ENCODE data around the gene PARD6B. TPM values are rescaled to one million over a fixed set of nuclear protein-coding genes. Genes with fewer than 3 reads are reported as not detected.

PARD6B gene
- total RNA-seq, 1 donor from 2014 or later = 13.1 TPM

DNA sequence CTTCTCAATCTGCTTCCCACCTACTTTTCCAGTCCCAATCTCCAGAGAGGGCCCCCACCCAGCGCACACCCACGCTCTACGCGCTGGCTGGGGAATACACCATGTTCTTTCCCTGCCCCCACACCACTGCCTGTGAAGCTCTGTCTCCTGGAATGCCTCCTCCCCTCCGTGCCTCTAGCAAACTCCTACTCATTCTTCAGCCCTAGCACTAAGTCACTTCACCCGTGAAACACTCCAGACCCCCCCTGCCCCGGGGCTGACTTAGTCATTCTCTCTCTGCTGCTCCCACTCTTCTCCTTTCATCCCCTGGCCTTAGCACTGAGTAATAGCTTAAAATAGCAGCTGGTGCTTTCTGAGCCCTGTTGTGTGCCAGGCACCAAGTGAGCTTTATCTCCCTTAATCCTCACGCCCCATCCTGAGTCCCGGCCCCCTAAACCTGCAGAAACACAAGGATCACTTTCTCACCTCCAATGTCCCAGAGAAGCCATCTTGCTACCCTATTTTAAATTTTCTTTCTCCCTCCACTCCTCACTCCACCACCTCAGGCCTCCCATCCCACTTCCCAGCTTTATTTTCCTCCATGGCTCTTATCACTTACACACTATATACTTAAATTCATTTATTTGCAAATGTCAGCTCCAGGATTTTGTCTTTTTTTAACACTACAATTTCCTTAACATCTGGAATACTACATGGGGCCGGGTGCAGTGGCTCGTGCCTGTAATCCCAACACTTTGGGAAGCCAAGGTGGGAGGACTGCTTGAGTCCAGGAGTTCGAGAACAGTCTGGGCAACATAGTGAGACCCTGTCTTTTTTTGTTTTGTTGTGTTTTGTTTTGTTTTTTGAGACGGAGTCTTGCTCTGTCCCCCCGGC, 6.3 kb upstream of the PARD6B start:
- H3K27ac ChIP-seq (ENCODE audit: low read depth, low read length) = peak overlapping the region; percentile 86
- DNase-seq (ENCODE audit: low read depth) (peak; percentile 96), FAIRE-seq (no peak)
- peaks cover 14% of the 10 kb centered on the region for H3K4me1 ChIP-seq (ENCODE audit: insufficient read depth, low read length)
- Mint-ChIP-seq H3K36me3 (ENCODE audit: low read depth, unreplicated experiment) (no peaks in the 10 kb centered on the region), H3K27me3 (ENCODE audit: low read depth, unreplicated experiment) (no peaks in the 10 kb centered on the region), H3K4me1 (ENCODE audit: low read depth, unreplicated experiment) (peaks cover 22% of the 10 kb centered on the region), H3K4me3 (ENCODE audit: unreplicated experiment) (no peak overlapping the region), H3K27ac (ENCODE audit: unreplicated experiment) (no peak overlapping the region), H3K9me3 (ENCODE audit: unreplicated experiment) (no peaks in the 10 kb centered on the region)
- peak overlapping the region; percentile 69 for H2AFZ ChIP-seq (ENCODE audit: low read depth, low read length)
- no peaks in the 10 kb centered on the region for H3K9me3 ChIP-seq (ENCODE audit: insufficient read depth, low read depth, low read length)
- H3K36me3 ChIP-seq (ENCODE audit: insufficient read depth, low read length) = no peaks in the 10 kb centered on the region
- no peaks in the 10 kb centered on the region for H4K20me1 ChIP-seq (ENCODE audit: insufficient read depth, low read length)
- no peak for TF ChIP-seq EZH2 (IDR thresholded peaks at IDR 0.05; ENCODE audit: insufficient read depth, low read length)
- TF ChIP-seq, protein P1, sequence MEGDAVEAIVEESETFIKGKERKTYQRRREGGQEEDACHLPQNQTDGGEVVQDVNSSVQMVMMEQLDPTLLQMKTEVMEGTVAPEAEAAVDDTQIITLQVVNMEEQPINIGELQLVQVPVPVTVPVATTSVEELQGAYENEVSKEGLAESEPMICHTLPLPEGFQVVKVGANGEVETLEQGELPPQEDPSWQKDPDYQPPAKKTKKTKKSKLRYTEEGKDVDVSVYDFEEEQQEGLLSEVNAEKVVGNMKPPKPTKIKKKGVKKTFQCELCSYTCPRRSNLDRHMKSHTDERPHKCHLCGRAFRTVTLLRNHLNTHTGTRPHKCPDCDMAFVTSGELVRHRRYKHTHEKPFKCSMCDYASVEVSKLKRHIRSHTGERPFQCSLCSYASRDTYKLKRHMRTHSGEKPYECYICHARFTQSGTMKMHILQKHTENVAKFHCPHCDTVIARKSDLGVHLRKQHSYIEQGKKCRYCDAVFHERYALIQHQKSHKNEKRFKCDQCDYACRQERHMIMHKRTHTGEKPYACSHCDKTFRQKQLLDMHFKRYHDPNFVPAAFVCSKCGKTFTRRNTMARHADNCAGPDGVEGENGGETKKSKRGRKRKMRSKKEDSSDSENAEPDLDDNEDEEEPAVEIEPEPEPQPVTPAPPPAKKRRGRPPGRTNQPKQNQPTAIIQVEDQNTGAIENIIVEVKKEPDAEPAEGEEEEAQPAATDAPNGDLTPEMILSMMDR (IDR thresholded peaks at IDR 0.05; ENCODE audit: insufficient read depth, low read depth, low read length) = no peak
- H3K4me3 ChIP-seq (ENCODE audit: insufficient read depth, low read depth, low read length) = peak overlapping the region; percentile 2
- H3K27me3 ChIP-seq (ENCODE audit: insufficient read depth, low read length) = no peaks in the 10 kb centered on the region
- H3K4me2 ChIP-seq (ENCODE audit: low read length) = peak overlapping the region; percentile 81
- peak overlapping the region; percentile 59 for H3K9ac ChIP-seq (ENCODE audit: low read length)
- no peaks in the 10 kb centered on the region for H3K79me2 ChIP-seq (ENCODE audit: insufficient read depth, low read length)

DNA sequence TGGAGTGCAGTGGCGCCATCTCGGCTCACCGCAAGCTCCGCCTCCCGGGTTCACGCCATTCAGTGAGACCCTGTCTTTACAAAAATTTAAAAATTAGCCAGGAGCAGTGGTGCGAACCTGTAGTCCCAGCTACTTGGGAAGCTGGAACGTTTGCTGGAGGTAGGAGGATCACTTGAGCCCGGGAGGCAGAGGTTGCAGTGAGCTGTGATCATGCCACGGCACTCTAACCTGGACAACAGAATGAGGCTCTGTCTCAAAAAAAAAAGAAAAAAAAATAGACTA, 5.7 kb upstream of the PARD6B start:
- Histone ChIP-seq H3K4me3 (ENCODE audit: insufficient read depth, low read depth, low read length) (no peak overlapping the region), H3K4me1 (ENCODE audit: insufficient read depth, low read length) (peaks cover 18% of the 10 kb centered on the region), H2AFZ (ENCODE audit: low read depth, low read length) (no peak overlapping the region), H3K9me3 (ENCODE audit: insufficient read depth, low read depth, low read length) (no peaks in the 10 kb centered on the region), H3K27ac (ENCODE audit: low read depth, low read length) (peak overlapping the region; percentile 86), H3K27me3 (ENCODE audit: insufficient read depth, low read length) (no peaks in the 10 kb centered on the region), H3K79me2 (ENCODE audit: insufficient read depth, low read length) (no peaks in the 10 kb centered on the region), H4K20me1 (ENCODE audit: insufficient read depth, low read length) (no peaks in the 10 kb centered on the region), H3K36me3 (ENCODE audit: insufficient read depth, low read length) (no peaks in the 10 kb centered on the region), H3K9ac (ENCODE audit: low read length) (peak overlapping the region; percentile 59), H3K4me2 (ENCODE audit: low read length) (peak overlapping the region; percentile 81)
- H3K4me1 Mint-ChIP-seq (ENCODE audit: low read depth, unreplicated experiment) = peaks cover 25% of the 10 kb centered on the region
- H3K9me3 Mint-ChIP-seq (ENCODE audit: unreplicated experiment) = no peaks in the 10 kb centered on the region
- H3K36me3 Mint-ChIP-seq (ENCODE audit: low read depth, unreplicated experiment) = no peaks in the 10 kb centered on the region
- no peak overlapping the region for H3K27ac Mint-ChIP-seq (ENCODE audit: unreplicated experiment)
- H3K27me3 Mint-ChIP-seq (ENCODE audit: low read depth, unreplicated experiment) = no peaks in the 10 kb centered on the region
- TF ChIP-seq, protein P1 (IDR thresholded peaks at IDR 0.05; ENCODE audit: insufficient read depth, low read depth, low read length) = no peak
- TF ChIP-seq EZH2 (IDR thresholded peaks at IDR 0.05; ENCODE audit: insufficient read depth, low read length) = no peak
- DNase-seq (ENCODE audit: low read depth) (no peak), FAIRE-seq (no peak)
- no peak overlapping the region for H3K4me3 Mint-ChIP-seq (ENCODE audit: unreplicated experiment)

Measured in astrocyte (in vitro differentiated cells and primary cell).